ENCODE data around the gene CPVL.

GRCh38 chr7:29042824-29043231 lies 103.5 kb downstream of the CPVL start:
- TF ChIP-seq CTCF (conservative IDR thresholded peaks at IDR 0.05 in 1 of 2, IDR thresholded peaks at IDR 0.05 in 1 of 2; ENCODE audit: low read depth in 1 of 2, low read length in 2 of 2), result no peak
- no peak for TF ChIP-seq EZH2 (IDR thresholded peaks at IDR 0.05; ENCODE audit: low read length, missing control alignments)

Measured in fibroblast of lung (primary cell).